ENCODE measurements around the gene ABCB10.

- TF ChIP-seq POLR2A (IDR thresholded peaks at IDR 0.05), result no peak
- no peak for TF ChIP-seq CTCF (IDR thresholded peaks at IDR 0.05)
Measured at GRCh38 chr1:229597877-229598276, 39.4 kb upstream of the ABCB10 start.

Data from prostate gland (tissue), 2 donors.